Natural killer cell (primary cell): ENCODE results near the gene PRDM11. TPM values are rescaled to one million over a fixed set of nuclear protein-coding genes. Genes with fewer than 3 reads are reported as not detected.

Experiments used
- ATAC-seq, 3 donors: fragments of 150-1000 bp in 2 of 3; fragments of 200-7000 bp in 1 of 3; cut with Tn5 transposase; 1 replicate in 1 of 3; 2 replicates in 2 of 3; pipeline ENCODE4 v1.10.0; 2021; ENCODE audit warnings: mild to moderate bottlenecking in 2 of 3, moderate library complexity in 2 of 3
- DNase-seq, 2 donors: peaks; one replicate each; pipeline versions ENCODE4 v3.0.0 to v3.0.0-alpha.2; 2013 to 2021; ENCODE audit warnings: mixed read lengths in 1 of 2
- H3K27ac ChIP-seq: one replicate; pipeline ENCODE4 v1.5.1; 2013; ENCODE audit warnings: mild to moderate bottlenecking, low read length
- H3K27me3 ChIP-seq: one replicate; pipeline ENCODE4 v1.6.1; 2013; ENCODE audit warnings: low read length; ENCODE audit not compliant: control insufficient read depth, insufficient read depth
- H3K36me3 ChIP-seq: one replicate; pipeline ENCODE4 v1.6.1; 2013; ENCODE audit warnings: low read length; ENCODE audit not compliant: control insufficient read depth, insufficient read depth
- H3K4me1 ChIP-seq: one replicate; pipeline ENCODE4 v1.6.1; 2013; ENCODE audit warnings: low read length; ENCODE audit not compliant: control insufficient read depth, insufficient read depth
- H3K4me3 ChIP-seq: one replicate; pipeline ENCODE4 v1.5.1; 2013; ENCODE audit warnings: low read length
- H3K9me3 ChIP-seq: one replicate; pipeline ENCODE4 v1.6.1; 2013; ENCODE audit warnings: low read length; ENCODE audit not compliant: control insufficient read depth, insufficient read depth
- H3K27ac Mint-ChIP-seq, 2 donors: one replicate each; pipeline ENCODE4 v1.8.0; 2022; ENCODE audit warnings: mild to moderate bottlenecking in 2 of 2, mixed read lengths in 2 of 2, moderate library complexity in 1 of 2
- H3K27me3 Mint-ChIP-seq, 2 donors: one replicate each; pipeline ENCODE4 v1.8.0; 2022; ENCODE audit warnings: low read depth in 2 of 2, mixed read lengths in 2 of 2
- H3K36me3 Mint-ChIP-seq: one replicate; pipeline ENCODE4 v1.8.0; 2022; ENCODE audit warnings: mixed read lengths
- H3K4me1 Mint-ChIP-seq, 2 donors: one replicate each; pipeline ENCODE4 v1.8.0; 2022; ENCODE audit warnings: mixed read lengths in 2 of 2
- H3K4me3 Mint-ChIP-seq: one replicate; pipeline ENCODE4 v1.8.0; 2022; ENCODE audit warnings: mild to moderate bottlenecking, moderate library complexity, mixed read lengths
- H3K9me3 Mint-ChIP-seq, 2 donors: one replicate each; pipeline ENCODE4 v1.8.0; 2022; ENCODE audit warnings: mixed read lengths in 2 of 2
- WGBS: methylation state at CpG from one replicate; pipeline ENCODE4 v1.1.7; 2013; ENCODE audit warnings: missing lambda C conversion rate; ENCODE audit not compliant: insufficient coverage; 5-methylcytosine and 5-hydroxymethylcytosine counted together
- intact Hi-C: fragments of 100-400 bp; cut with micrococcal nuclease; formaldehyde crosslinking; loops from one replicate; pipeline ENCODE4 v1.14.2; 2022
- total RNA-seq, 4 donors: library from RNA; stranded (reverse); fragments of 120-200 nt in 1 of 4; gene quantifications; one replicate each; pipeline versions ENCODE4 v1.2.3 to v1.2.4, GENCODE V29; 2013 to 2022
- TF ChIP-seq, protein P1 (sequence below): fragments of 200-600 bp; IDR thresholded peaks from one replicate; pipeline ENCODE4 v1.8.0; 2022; ENCODE audit warnings: antibody characterized with exemption

The PRDM11 gene
- total RNA-seq, 3 donors from 2014 or later (not counting 1 experiment from before 2014, with no cell fraction given), result 10.3 to 14.7 (median 13.7) TPM

GRCh38 chr11:45270946-45271716, 124.7 kb downstream of the PRDM11 start:
- WGBS, result 72% methylated on average over 4 of the region's 4 CpGs
- Mint-ChIP-seq H3K4me3 (no peak overlapping the region), H3K9me3 (no peaks in the 10 kb centered on the region), H3K4me1 (no peaks in the 10 kb centered on the region), H3K27me3 (peaks cover 38 to 69% of the 10 kb centered on the region in 2 donors), H3K27ac (no peak overlapping the region), H3K36me3 (no peaks in the 10 kb centered on the region)
- DNase-seq (no peak), ATAC-seq (no peak)
- peaks cover 5% of the 10 kb centered on the region for H3K27me3 ChIP-seq
- no peaks in the 10 kb centered on the region for H3K9me3 ChIP-seq
- no peak overlapping the region for H3K4me3 ChIP-seq
- H3K27ac ChIP-seq, result no peak overlapping the region
- H3K36me3 ChIP-seq, result no peaks in the 10 kb centered on the region
- TF ChIP-seq, protein P1, sequence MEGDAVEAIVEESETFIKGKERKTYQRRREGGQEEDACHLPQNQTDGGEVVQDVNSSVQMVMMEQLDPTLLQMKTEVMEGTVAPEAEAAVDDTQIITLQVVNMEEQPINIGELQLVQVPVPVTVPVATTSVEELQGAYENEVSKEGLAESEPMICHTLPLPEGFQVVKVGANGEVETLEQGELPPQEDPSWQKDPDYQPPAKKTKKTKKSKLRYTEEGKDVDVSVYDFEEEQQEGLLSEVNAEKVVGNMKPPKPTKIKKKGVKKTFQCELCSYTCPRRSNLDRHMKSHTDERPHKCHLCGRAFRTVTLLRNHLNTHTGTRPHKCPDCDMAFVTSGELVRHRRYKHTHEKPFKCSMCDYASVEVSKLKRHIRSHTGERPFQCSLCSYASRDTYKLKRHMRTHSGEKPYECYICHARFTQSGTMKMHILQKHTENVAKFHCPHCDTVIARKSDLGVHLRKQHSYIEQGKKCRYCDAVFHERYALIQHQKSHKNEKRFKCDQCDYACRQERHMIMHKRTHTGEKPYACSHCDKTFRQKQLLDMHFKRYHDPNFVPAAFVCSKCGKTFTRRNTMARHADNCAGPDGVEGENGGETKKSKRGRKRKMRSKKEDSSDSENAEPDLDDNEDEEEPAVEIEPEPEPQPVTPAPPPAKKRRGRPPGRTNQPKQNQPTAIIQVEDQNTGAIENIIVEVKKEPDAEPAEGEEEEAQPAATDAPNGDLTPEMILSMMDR, result no peak
- no peaks in the 10 kb centered on the region for H3K4me1 ChIP-seq
- intact Hi-C loops, result no loop called here

- H3K36me3 Mint-ChIP-seq, result no peaks in the 10 kb centered on the region
- Histone ChIP-seq H3K4me1 (no peaks in the 10 kb centered on the region), H3K27me3 (peaks cover 5% of the 10 kb centered on the region), H3K27ac (no peak overlapping the region), H3K4me3 (no peak overlapping the region), H3K9me3 (no peaks in the 10 kb centered on the region), H3K36me3 (no peaks in the 10 kb centered on the region)
- ATAC-seq, result no peak
- peaks cover 43 to 74% of the 10 kb centered on the region in 2 donors for H3K27me3 Mint-ChIP-seq
- TF ChIP-seq, protein P1, result no peak
- H3K4me3 Mint-ChIP-seq, result no peak overlapping the region
- H3K9me3 Mint-ChIP-seq, result no peaks in the 10 kb centered on the region
- 62% methylated on average over 2 of the region's 2 CpGs for WGBS
- intact Hi-C loops, result no loop called here
- H3K27ac Mint-ChIP-seq, result no peak overlapping the region
- no peaks in the 10 kb centered on the region for H3K4me1 Mint-ChIP-seq
- DNase-seq, result no peak
These were observed 126.3 kb downstream of the PRDM11 start for GRCh38 chr11:45272701-45273100.

DNA sequence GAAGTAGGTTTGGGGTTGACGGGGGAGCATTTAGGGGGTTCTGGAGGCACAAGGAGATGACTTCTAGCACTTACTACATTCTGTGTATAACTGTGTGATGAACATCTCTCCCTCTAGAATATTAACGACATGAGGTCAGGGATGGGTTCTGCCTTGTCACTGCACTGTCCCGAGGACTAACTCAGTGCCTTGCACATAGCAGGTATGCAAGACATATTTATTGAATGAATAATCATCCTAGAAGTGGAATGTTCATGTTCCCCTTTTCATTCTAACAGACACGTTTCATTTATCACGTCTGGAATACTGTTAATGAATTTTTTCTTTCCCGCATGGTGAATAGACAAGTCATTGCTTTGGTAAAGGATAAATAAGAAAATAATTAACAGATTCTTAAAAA, 127.1 kb downstream of the PRDM11 start:
- H3K4me1 Mint-ChIP-seq, result no peaks in the 10 kb centered on the region
- WGBS, result 80% methylated on average over 2 of the region's 6 CpGs
- no peaks in the 10 kb centered on the region for H3K9me3 ChIP-seq
- ATAC-seq, result peak in 1 of 3 donors; percentile 6
- H3K4me1 ChIP-seq, result no peaks in the 10 kb centered on the region
- intact Hi-C loops, result no loop called here
- no peak overlapping the region for H3K27ac Mint-ChIP-seq
- no peak for DNase-seq
- peaks cover 5% of the 10 kb centered on the region for H3K27me3 ChIP-seq
- H3K36me3 Mint-ChIP-seq, result no peaks in the 10 kb centered on the region
- H3K4me3 Mint-ChIP-seq, result no peak overlapping the region
- no peak overlapping the region for H3K4me3 ChIP-seq
- H3K27ac ChIP-seq, result no peak overlapping the region
- H3K36me3 ChIP-seq, result no peaks in the 10 kb centered on the region
- H3K9me3 Mint-ChIP-seq, result no peaks in the 10 kb centered on the region
- H3K27me3 Mint-ChIP-seq, result peaks cover 44 to 78% of the 10 kb centered on the region in 2 donors
- TF ChIP-seq, protein P1, result no peak

DNA sequence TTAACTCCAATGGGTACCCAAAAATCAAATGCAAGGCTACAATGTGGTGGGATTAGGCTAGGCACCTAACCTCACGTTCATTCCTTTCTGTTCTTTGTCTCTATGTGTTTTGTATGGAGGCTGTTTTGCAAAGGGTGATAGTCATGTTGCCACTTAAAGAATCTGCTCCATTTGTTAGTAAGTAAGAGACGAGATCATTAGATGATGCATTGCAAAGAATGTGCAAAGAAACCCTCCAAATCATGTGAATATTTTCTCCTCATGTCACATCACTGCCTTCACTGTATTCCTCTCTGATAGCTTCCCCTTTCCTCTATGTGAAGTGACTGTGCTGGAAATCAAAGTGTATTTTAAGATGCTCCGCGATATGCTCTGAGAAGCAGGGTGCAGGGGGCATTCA, 127.8 kb downstream of the PRDM11 start:
- H3K36me3 ChIP-seq, result no peaks in the 10 kb centered on the region

More for the DNA sequence above, 127.8 kb downstream of the PRDM11 start:
- Histone ChIP-seq H3K27ac (no peak overlapping the region), H3K4me3 (no peak overlapping the region), H3K9me3 (no peaks in the 10 kb centered on the region), H3K27me3 (peaks cover 5% of the 10 kb centered on the region), H3K4me1 (no peaks in the 10 kb centered on the region)
- H3K9me3 Mint-ChIP-seq, result no peaks in the 10 kb centered on the region
- ATAC-seq (no peak), DNase-seq (no peak)
- WGBS, result 68% methylated on average over 3 of the region's 4 CpGs
- peaks cover 39 to 74% of the 10 kb centered on the region in 2 donors for H3K27me3 Mint-ChIP-seq
- H3K4me1 Mint-ChIP-seq, result no peaks in the 10 kb centered on the region
- no peak overlapping the region for H3K4me3 Mint-ChIP-seq
- no peaks in the 10 kb centered on the region for H3K36me3 Mint-ChIP-seq
- intact Hi-C loops, result no loop called here
- TF ChIP-seq, protein P1, result no peak
- H3K27ac Mint-ChIP-seq, result no peak overlapping the region
